ENCODE data around the gene PPP2R3C. TPM values are rescaled to one million over a fixed set of nuclear protein-coding genes. Genes with fewer than 3 reads are reported as not detected.

The PPP2R3C gene
- total RNA-seq, 2 experiments from 2014 or later: 34.9 to 37.6 TPM

DNA sequence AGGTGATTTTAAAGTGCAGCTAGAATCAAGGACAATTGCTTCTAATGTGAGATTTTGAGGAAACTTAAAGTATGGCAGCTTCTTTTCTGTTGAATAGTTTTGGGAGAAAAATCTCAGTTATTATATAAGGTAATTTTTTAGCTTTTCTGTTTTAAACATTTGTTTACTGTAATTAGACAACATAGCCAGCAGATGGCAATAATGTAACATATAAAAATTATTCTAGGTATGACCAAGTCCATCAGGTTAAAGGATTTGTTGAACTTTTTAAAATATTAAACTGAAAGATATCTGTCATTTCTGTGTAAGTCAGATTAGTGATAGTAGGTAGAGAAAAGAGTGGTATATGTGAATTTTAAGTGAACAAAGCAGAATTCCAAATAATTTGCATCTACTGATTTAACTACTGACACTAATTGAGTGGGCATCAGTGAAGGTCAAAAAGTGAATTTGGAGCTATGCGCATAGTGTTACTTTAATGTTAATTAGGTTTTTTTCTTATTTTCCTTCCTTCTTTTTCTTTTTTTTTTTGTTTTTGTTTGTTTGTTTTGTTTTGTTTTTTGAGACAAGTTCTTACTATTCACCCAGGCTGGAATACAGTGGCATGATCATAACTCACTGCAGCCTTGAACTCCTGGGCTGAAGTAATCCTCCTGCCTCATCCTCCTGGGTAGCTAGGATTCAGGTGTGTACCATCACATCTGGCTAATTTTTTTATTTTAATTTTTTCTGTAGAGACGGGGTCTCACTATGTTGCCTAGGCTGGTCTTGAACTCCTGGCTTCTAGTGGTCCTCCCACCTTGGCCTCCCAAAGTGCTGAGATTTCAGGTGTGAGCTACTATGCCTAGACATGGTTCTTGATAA lies 19.2 kb upstream of the PPP2R3C start:
- H3K36me3 ChIP-seq (ENCODE audit: insufficient read depth, low read length): peaks cover 58% of the 10 kb centered on the region
- DNase-seq: peak in 2 of 14 experiments; percentile 33 to 55
- peak overlapping the region; percentile 80 for H3K27ac Mint-ChIP-seq
- ATAC-seq (ENCODE audit: poor library complexity): peak; percentile 49
- H3K4me1 Mint-ChIP-seq (ENCODE audit: low read depth): peaks cover 28% of the 10 kb centered on the region
- H3K27ac ChIP-seq (ENCODE audit: low read depth in 1 of 2, low read length in 2 of 2): no peak overlapping the region
- H3K27me3 ChIP-seq (ENCODE audit: control insufficient read depth in 1 of 2, insufficient read depth in 2 of 2, low read length in 2 of 2): no peaks in the 10 kb centered on the region
- TF ChIP-seq, protein P1, sequence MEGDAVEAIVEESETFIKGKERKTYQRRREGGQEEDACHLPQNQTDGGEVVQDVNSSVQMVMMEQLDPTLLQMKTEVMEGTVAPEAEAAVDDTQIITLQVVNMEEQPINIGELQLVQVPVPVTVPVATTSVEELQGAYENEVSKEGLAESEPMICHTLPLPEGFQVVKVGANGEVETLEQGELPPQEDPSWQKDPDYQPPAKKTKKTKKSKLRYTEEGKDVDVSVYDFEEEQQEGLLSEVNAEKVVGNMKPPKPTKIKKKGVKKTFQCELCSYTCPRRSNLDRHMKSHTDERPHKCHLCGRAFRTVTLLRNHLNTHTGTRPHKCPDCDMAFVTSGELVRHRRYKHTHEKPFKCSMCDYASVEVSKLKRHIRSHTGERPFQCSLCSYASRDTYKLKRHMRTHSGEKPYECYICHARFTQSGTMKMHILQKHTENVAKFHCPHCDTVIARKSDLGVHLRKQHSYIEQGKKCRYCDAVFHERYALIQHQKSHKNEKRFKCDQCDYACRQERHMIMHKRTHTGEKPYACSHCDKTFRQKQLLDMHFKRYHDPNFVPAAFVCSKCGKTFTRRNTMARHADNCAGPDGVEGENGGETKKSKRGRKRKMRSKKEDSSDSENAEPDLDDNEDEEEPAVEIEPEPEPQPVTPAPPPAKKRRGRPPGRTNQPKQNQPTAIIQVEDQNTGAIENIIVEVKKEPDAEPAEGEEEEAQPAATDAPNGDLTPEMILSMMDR (IDR thresholded peaks at IDR 0.05): peak; percentile 73
- no peaks in the 10 kb centered on the region for H3K4me1 ChIP-seq (ENCODE audit: insufficient read depth, low read length)
- no peak overlapping the region for H3K4me3 ChIP-seq (ENCODE audit: low read length)
- intact Hi-C loops (cut with DNase I, micrococcal nuclease): loop anchor here (1.0 to 5.0 kb wide), 5 partner anchors 151 to 546 kb away; partner anchors contain the start of gene PSMA6 (in 1 of the 2)
- POLR2A ChIA-PET: interaction anchor here (0.6 to 4.5 kb wide), 7 partner anchors 19 to 1135 kb away, joined by 3 to 37 read pairs (median 5); partner anchors contain the start of genes NFKBIA, PPP2R3C, PRORP and PSMA6
- no peak overlapping the region for H3K4me3 Mint-ChIP-seq
- no peaks in the 10 kb centered on the region for H3K27me3 Mint-ChIP-seq
- CTCF ChIA-PET: interaction anchor here (1.2 to 2.6 kb wide), 6 partner anchors 18 to 282 kb away, joined by 4 to 12 read pairs (median 8); partner anchors contain the start of genes NFKBIA and PRORP
- H3K9me3 Mint-ChIP-seq: no peaks in the 10 kb centered on the region
- H3K36me3 Mint-ChIP-seq (ENCODE audit: low read depth): peaks cover 38% of the 10 kb centered on the region
- no peaks in the 10 kb centered on the region for H3K9me3 ChIP-seq (ENCODE audit: control insufficient read depth in 1 of 2, insufficient read depth in 1 of 2, low read length in 2 of 2)

DNA sequence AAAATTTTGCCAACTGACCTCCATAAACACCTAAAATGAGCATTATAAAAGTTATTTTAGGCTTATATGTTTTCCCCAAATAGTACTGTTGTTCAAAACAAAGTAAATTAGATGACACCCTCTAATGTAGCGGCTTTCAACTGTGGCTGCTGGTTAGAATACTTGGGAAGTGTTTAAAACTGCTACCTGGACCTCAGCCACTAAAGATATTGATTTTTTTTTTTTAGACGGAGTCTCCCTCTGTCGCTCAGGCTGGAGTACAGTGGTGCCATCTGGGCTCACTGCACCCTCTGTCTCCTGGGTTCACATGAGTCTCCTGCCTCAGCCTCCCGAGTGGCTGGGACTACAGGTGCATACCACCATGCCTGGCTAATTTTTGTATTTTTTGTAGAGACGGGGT lies 16.8 kb upstream of the PPP2R3C start:
- Mint-ChIP-seq H3K36me3 (ENCODE audit: low read depth) (peaks cover 50% of the 10 kb centered on the region), H3K9me3 (no peaks in the 10 kb centered on the region), H3K27me3 (no peaks in the 10 kb centered on the region), H3K4me3 (no peak overlapping the region), H3K27ac (no peak overlapping the region), H3K4me1 (ENCODE audit: low read depth) (peaks cover 41% of the 10 kb centered on the region)
- Histone ChIP-seq H3K27me3 (ENCODE audit: control insufficient read depth in 1 of 2, insufficient read depth in 2 of 2, low read length in 2 of 2) (no peaks in the 10 kb centered on the region), H3K4me3 (ENCODE audit: low read length) (no peak overlapping the region), H3K36me3 (ENCODE audit: insufficient read depth, low read length) (peaks cover 59% of the 10 kb centered on the region), H3K4me1 (ENCODE audit: insufficient read depth, low read length) (peaks cover 4% of the 10 kb centered on the region), H3K9me3 (ENCODE audit: control insufficient read depth in 1 of 2, insufficient read depth in 1 of 2, low read length in 2 of 2) (no peaks in the 10 kb centered on the region), H3K27ac (ENCODE audit: low read depth in 1 of 2, low read length in 2 of 2) (no peak overlapping the region)
- TF ChIP-seq, protein P1 (IDR thresholded peaks at IDR 0.05): no peak
- DNase-seq (no peak), ATAC-seq (ENCODE audit: poor library complexity) (no peak)
- ChIA-PET CTCF (interaction anchor here (0.6 kb wide), 1 partner anchor 17 kb away, joined by 3 read pairs; no protein-coding TSS in a partner anchor), POLR2A (no interaction called here)
- intact Hi-C loops (cut with DNase I, micrococcal nuclease): loop anchor here in 1 of 2 experiments (5.0 to 10.0 kb wide), 2 partner anchors 89 to 546 kb away; no protein-coding TSS in a partner anchor

DNA sequence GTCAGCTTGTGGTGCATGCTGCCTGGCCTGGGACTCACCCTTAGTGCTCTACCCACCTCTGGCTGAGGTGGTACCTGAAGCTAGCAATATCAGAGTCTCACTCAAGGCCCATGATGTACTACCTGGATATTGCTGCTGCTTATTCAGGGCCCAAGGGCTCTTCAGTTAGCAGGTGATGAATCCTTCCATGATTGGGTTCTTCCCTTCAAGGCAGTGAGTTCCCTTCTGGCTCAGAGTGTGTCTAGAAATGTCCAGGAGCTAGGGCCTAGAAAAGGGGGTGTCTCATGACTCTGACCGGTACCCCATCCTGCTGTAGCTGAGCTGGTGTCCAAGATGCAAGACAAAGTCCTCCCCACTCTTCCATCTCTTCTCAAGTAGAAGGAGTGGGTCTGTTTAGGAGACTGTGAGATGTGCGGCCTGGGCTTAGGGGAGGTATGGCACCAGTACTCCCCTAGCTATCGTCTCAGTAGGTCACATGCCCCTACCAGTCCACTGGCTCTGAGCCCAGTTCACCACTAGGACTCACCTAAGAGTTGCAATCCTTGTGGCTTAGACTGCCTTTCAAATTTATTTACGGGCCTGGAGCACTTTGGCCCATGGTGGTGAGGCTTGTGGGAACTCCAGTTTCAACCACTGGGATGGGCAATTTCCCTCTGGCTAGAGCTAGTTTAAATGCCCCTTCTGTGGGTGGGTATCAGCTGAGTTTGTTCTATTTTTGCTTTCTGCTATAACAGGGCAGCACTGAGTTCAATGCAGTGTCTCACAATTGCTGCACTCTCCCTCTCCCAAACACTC lies 12.7 kb upstream of the PPP2R3C start:
- Mint-ChIP-seq H3K27me3 (no peaks in the 10 kb centered on the region), H3K4me3 (no peak overlapping the region), H3K27ac (peak overlapping the region; percentile 36), H3K36me3 (ENCODE audit: low read depth) (peaks cover 72% of the 10 kb centered on the region), H3K4me1 (ENCODE audit: low read depth) (peaks cover 35% of the 10 kb centered on the region), H3K9me3 (no peaks in the 10 kb centered on the region)
- H3K9me3 ChIP-seq (ENCODE audit: control insufficient read depth in 1 of 2, insufficient read depth in 1 of 2, low read length in 2 of 2): peaks cover 0 to 8% of the 10 kb centered on the region in 2 experiments
- no peaks in the 10 kb centered on the region for H3K27me3 ChIP-seq (ENCODE audit: control insufficient read depth in 1 of 2, insufficient read depth in 2 of 2, low read length in 2 of 2)
- H3K27ac ChIP-seq (ENCODE audit: low read depth in 1 of 2, low read length in 2 of 2): no peak overlapping the region
- no peak for DNase-seq
- ChIA-PET CTCF (no interaction called here), POLR2A (interaction anchor here (0.7 to 1.8 kb wide), 2 partner anchors 12 to 63 kb away, joined by 3 to 7 read pairs; partner anchors contain the start of gene PRORP)
- H3K4me3 ChIP-seq (ENCODE audit: low read length): no peak overlapping the region
- no peak for ATAC-seq (ENCODE audit: poor library complexity)
- peaks cover 60% of the 10 kb centered on the region for H3K36me3 ChIP-seq (ENCODE audit: insufficient read depth, low read length)
- H3K4me1 ChIP-seq (ENCODE audit: insufficient read depth, low read length): peaks cover 4% of the 10 kb centered on the region
- TF ChIP-seq, protein P1 (IDR thresholded peaks at IDR 0.05): no peak
- intact Hi-C loops (cut with DNase I, micrococcal nuclease): loop anchor here in 1 of 2 experiments (5.0 to 10.0 kb wide), 2 partner anchors 93 to 550 kb away; no protein-coding TSS in a partner anchor

All from CD4-positive, alpha-beta T cell (primary cell).